Stimulated activated CD8-positive, alpha-beta memory T cell treated with anti-CD3 and anti-CD28 coated beads, Interleukin-12 subunit alpha, Interleukin-12 subunit beta, amount 100 ng/mL, for 24 hours (primary cell): ENCODE measurements around the gene PPP1R26.

Experiments
- DNase-seq: peaks from one replicate; pipeline ENCODE4 v3.0.0-alpha.2; 2020; ENCODE audit errors: extremely low read depth

The PPP1R26 gene

DNA sequence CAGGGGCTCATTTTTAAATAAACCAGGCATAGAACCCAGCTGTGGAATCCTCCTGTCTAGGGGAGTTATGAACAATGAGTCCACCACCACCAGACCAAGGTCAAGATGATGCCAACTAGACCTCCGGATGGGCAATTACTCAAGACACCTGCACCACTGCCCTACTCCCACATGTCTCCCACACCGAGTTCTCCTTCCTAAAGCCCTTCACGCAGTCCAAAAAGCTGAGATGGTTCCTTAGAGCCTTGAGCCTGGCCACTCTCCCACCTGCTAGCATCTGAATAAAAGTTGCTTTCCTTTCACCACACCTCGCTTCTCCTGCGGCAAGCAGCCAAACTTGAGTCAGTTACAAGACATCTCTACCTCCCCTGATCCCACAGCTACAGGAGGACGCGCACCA lies 15.4 kb upstream of the PPP1R26 start:
- DNase-seq = no peak

DNA sequence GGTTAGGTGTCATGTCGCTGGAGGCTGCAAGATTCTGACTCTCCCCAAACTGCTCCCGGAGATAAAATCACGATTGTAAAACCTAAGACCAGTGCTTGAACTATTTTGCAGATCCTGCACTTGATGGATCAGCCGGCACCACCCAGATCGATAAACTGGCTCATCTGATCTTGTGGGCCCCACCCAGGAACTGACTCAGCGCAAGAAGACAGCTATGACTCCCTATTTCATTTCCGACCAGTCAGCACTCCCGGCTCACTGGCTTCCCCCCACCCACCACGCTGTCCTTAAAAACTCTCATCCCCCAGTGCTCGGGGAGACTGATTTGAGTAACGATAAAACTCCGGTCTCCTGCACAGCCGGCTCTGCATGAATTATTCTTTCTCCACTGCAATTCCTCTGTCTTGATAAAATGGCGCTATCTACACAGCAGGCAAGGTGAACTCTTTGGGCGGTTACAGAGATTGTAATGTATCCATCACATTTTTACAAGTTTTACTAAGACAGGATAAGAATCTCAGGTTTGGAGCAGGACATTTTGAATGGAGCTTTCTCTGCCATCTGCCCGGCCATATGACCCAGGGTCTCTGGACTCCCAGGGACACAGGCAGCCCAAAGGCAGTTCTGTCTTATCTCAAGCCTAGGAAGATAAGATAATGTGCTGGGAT lies 10.6 kb upstream of the PPP1R26 start:
- DNase-seq = peak; percentile 23

DNA sequence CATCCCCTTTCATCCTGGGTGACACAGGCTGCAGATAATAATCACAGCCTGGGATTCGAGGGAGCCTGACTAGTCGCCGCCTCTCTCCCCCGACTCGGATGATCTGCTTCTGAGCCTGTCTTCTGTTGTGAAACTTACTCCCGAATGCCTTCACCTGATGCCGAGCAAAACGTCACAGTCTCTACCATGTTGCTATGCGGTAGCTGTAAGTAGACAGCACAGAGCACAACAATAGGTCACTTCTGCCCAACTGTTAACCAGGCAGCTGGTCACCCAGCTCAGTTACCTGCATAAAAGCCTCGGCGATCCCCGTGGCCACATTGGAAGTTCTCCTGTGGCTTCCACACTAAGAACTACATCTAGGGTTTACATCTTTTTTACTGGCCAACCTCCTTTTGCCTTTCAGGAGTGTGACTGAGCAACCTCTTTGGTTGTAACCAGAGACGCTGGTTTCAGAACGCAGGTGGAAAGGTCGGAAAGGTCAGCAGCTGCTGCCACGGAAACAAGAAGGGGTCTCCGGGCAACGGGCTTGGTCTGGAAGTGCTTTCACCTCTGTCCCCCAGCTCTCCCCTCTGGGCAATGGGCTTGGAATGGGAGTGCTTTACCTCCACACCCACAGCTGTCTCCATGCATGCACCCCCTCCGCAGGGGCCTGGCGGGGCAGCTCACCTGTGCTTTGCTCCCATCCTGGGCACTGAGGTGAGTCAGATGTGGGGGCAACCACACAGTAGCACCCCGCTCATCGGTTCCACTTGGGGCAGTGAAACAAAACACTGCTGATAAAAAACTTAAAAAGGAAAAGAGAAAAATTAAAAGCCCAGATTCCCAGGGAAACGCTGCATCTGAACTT lies 7.6 kb upstream of the PPP1R26 start:
- no peak for DNase-seq

DNA sequence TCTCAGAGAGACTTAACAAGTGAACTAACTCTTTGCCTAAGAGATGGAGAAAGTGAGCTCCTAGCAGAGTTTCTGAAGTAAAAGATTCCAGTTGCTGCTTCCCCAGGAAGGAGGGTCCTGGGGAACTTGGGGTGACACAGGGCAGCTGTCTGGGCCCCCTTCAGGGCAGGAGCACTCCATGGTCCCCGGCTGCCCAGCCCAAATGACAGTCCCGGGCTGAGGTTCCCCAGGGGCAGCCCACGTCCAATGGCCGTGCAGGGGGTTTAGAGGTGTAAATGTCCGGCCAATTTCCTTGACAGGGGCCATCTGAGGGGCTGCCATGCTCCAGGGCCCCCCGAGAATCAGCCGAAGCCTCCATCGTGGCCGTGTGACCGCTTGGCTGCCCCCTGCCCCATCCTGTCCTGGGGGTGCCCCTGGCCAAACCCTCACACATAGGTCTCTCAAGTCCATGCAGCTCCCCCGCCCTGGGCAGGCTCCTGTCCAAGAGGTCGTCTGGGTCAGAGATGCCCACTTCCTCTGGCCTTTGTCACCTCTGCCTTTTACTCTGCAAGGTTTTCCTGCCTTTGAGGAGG lies 5.5 kb upstream of the PPP1R26 start:
- no peak for DNase-seq

DNA sequence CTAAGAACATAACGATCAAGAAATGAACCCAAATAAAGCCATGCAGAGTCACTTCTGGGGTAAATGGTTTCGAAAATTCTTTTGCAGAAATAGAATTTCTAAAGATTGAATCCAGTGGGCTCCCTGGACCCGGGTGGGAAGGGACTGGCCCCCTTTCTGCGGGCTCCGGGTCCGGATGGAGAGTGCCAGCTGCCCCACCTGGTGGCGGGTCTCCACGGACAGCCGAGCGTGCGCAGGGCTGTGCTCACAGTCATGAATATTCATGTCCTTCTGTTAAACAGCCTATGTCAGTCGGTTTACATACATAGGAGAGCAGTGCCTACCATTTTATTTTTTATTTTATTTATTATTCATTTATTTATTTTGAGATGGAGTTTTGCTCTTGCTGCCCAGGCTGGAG lies 4.7 kb upstream of the PPP1R26 start:
- DNase-seq = no peak

DNA sequence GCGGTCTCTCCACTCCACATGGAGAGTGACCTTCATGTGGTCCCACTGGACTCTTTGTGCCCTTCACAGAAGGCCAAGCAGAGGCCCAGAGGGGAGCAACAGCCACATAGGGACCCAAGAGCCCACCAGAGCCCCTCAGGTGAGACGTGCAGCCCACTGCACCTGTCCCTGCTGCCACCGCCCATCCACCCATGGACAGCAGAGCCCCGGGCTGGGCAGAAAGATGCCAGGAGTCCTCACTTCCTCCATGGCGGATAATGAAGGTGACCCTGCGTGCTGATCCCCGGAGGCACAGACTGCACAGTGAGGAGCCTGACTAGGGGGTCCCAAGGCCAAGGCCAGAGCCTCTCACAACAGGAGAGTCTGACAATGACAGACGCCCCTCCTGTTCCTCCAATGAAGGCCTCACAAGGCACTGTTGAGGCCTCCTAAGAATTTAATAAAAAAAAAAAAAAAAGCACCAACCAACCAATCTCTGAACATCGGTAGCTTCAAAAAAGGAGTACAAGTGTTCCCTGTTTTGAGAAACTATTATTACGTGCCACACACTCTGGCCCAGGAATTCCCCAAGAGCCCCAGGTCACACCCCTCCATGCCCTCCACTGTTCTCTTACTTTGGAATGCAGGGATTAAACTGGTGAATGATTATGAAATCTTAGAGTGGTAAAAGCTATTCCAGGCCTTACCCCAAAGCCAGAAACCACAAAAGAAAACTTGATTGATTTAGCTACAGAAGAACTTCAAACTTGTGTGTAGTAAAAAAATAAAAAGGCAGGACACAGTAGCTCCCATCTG lies 2.8 kb upstream of the PPP1R26 start:
- DNase-seq = no peak

DNA sequence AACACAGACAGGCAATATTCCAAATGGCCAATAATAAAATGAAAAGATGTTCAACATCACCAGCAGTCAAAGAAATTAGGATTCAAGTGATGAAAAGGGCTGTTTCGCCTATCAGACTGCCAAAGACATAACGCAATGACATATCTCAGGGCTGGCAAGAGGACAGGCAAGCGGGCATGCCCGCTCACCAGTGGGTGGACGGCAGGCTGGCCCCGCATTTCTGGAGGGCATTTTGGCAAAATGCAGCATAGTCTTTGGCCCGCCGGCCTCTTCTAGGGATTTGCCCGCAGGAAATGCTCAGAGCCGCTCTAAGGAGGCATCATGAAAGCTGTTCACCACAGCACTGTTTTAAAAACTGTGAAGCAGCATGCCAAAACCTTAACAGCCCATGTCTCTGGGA lies 1.4 kb upstream of the PPP1R26 start:
- DNase-seq = no peak

DNA sequence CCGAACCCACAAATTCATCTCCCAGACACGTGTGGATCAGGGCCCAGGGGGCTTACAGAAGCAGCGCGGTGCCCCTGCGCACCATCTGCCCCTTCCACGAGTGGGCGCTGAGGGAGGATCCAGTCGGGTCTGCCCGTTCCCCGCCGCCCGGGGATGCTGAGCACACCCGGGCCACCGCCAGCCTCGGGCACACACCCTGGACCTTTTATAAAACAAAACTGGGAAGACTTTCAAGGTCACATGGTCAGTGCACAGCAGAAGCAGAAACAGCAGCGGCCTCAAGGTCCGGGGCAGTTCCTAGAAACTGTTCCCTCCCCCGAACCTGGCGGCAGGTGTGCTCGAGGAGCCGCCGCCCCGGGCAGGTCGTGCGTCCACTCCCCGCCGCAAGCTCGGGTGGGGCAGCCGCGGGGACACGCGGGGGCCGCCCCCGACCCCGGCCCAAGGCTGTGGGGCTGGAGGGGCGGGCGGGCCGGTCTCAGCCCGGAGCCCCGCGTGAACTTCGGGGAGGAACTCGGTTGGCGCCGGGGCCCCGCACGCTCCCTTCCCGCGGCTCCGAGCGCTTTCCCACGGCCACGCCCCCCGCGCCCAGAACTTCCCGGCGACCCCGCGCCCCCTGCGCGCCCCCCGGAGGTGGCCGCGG lies 633 bp upstream of the PPP1R26 start:
- DNase-seq = no peak

DNA sequence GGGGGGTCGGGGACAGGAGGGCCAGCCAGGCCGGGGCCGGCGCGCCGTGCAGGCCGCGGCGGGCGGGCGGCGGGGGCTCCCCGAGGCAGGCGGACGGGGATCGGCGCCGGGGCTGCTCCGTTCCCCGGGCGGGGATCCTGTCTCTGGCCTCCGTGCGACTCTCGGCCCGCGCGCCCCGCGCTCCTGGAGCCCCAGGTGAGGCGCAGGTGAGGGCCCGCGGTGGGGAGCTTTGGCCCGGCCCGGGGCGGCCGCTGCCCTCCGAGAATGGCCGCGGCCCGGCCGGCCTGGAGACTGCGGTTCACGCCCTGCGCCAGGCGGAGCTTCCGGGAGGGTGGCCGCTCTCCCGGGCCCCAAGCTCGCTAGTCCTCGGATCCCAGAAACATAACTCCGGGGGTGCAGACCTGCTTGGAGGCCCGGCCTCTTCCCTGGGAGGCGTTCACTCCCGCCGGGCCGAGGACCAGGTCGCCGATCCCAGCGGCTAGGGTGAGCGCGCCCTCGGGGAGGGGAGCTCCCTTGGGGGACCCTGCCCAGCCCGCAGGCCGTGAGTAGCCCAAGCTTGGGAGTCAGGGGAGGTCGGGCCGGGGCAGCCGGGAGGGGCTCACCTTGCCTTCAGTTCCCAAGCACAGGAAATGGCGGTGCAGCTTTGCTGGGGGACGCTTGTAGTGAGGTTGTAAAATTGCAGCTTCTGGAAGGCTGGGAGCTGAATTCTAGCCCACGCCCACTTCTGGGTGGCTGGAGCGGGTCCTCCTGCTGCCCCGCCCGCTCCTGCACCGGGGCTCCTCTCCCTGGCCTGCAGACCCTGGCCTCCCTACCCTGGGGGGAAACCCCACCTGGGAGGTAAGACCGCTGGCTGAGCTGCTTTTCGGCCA lies 723 bp downstream of the PPP1R26 start:
- DNase-seq = no peak

DNA sequence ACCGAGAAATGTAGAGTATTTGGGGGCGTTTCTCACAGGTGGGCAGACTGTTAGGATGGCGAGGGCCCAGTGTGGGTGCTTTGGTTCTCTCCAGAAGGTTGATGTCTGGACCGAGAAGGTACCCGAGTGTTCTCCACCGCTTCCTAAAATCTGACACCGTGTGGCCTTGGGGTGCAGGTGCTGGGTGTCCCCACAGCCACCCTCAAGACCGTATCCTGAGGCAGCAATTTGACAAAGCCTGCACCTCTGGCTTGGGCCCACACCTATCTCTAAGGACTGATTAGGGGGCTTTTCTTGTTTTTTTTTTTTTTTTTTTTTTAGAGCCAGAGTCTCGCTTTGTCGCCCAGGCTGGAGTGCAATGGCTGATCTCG lies 1.3 kb downstream of the PPP1R26 start:
- no peak for DNase-seq

DNA sequence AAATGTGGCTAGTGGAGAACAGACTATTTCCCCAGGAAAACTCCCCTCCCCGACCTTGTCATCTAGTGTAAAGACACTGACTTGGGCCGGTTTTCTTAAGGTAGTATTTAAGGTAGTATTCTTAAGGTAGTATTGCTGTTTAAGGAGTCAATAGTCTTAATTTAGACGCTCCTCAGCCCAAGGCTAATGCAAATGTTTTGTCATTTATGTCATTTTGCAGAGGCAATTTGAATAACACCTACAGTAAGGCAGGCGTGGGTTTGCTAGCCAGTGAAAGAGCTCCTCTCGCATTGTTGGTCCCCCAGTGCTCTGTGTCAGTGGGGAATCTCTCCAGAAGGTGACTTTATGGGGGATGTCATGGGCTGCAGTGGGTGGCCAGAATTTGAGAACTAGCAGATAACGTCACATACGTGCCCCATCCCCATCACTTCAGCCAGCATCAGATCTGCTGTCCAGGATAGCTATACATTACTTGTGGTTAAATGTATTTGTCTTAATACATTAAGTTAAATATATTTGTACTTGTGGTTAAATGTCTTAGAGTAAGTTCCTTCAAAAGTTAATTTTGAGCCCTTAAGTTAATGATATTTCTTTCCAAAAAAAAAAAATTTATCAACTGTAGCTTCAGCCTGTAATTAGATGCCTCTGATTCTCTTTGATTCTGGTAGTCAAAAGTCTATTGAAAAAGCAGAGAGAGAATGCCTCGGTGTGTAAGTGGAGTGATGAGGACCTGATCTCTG lies 2.6 kb downstream of the PPP1R26 start:
- DNase-seq = no peak

DNA sequence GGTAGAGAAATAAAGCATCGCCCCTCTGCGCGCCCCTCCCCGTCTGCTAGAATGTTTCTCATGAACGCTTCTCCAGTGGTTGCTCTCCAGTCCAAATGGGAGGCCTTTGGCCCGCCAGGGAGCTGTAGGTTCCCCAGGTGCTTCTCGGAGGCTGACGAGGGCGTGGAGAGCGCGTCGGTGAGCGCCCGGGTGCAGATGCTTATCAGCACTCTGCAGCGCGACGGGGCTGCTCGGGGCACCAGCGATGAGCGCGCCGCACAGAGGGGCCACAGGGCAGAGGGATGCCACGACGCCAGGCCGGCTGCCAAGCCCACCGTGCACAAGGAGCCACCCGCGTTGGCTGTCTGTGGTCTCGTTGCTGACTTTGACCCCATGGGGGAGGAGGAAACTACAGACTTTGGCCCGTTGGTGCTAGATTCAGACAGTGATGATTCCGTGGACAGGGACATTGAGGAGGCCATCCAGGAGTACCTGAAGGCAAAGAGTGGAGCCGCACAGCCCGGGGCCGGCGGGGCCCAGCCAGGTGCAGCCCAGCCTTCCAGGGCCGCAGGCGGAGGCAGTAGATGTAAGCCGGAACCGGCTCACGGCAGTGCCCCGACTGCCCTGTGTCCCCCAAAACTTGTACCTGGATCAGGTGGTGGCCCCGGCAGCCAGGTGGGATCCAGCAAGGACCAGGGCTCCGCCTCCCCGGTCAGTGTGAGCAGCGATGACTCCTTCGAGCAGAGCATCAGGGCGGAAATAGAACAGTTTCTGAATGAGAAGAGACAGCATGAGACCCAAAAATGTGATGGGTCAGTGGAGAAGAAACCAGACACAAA lies 5.1 kb downstream of the PPP1R26 start:
- DNase-seq = no peak

DNA sequence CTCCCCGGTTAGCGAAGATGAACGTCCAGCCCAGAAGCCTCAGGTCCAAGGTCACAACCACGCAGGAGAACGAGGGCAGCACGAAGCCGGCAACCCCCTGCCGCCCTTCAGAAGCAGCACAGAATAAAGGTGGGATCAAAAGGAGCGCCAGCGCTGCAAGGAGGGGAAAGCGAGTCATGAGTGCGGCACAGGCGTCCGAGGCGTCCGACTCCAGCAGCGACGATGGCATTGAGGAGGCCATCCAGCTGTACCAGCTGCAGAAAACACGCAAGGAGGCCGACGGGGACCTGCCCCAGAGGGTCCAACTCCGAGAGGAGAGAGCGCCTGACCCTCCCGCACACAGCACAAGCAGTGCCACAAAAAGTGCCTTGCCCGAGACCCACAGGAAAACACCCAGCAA lies 5.8 kb downstream of the PPP1R26 start:
- no peak for DNase-seq

DNA sequence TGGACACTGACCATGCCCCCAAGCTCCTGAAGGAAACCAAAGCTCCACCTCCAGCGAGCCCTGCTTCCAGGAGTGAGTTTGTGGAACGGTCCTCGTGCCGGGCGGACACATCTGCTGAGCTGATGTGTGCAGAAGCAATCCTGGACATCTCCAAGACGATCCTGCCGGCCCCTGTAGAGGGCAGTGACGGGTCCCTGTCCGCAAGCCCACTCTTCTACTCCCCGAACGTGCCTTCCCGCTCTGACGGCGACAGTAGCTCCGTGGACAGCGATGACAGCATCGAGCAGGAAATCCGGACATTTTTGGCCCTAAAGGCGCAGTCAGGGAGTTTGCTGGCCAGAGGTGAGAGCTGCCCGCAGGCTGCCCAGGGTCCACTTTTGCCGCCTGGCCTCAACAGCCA lies 6.2 kb downstream of the PPP1R26 start:
- no peak for DNase-seq

DNA sequence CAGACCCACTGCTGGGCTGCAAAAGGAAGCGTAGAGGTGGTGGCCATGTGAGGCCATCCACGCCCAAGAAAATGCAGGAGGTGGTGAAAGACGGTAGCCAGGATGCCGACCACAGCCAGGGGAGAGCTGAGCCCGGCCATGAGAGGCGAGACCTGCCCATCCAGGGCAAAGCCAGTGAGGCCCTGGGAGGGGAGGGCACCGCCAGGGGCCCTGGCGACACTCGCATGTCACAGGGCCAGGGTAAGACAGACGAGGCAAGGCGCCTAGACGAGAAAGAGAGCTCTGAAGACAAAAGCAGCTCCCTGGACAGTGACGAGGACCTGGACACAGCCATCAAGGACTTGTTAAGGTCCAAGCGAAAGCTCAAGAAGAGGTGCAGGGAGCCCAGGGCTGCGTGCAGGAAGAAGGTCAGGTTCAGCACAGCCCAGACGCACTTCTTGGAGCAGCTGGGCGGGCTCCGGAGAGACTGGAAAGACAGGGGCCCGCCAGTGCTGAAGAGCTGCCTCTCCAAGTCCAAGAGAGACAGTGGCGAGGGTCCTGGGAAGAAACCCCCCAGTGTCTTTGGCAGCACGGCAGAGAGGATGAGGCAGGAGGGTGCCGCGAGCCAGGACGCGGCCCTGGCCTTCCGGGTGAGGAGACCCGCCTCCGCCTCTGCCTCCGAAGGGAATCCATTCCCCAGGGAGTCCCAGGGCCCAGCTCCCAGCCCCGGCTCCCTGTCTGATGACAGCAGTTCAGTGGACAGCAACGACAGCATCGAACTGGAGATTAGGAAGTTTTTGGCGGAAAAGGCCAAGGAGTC lies 6.9 kb downstream of the PPP1R26 start:
- DNase-seq = no peak

DNA sequence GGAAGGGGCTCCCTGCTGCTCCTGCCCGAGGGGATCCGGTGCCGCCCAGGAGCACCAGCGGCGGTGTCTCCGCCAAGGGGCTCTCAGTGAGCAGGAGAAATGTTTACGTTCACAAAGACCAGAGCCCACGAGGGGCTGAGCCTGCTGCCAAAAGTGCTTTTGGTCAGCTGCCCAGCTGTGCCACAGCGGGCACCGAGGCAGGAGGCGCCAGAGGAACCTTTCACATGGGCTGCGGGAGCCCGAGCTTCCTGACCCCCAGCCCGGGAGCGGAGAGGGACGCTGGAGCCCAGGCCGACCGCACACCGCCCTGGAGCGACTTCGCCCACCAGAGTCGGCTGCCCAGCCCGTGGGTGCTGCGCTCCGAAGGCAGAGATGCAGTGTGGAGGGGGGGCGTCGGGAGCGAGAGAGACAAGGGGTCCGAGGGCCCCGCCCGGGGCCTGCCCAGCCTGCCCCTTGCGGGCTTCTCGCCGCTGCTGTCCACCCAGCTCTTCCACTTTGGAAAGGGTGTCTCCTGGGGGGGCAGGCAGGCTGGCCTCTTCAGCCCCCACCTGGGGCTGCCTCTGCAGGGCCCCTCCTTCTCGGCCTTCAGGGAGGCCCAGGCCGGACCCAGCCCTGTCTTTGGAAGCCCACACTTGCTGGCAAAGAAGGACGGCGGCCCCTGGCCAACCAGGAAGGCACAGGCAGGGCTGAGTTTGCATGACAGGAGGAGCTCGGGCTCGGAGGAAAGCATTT lies 7.9 kb downstream of the PPP1R26 start:
- DNase-seq = no peak

DNA sequence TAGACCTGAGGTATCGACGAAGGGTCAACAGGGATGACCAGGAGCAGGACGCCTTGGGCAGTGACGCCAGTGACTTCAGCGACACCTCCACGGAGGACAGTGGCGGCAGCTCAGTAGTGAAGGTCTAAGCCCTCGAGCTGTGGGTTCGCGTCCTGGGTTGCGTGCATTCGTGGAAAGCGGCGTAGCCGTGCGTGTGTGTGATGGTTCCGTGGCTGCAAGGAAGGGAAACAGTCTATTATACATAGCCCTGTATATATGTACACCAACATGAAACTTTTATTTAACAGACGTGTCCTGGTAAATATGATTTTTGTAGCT lies 8.4 kb downstream of the PPP1R26 start:
- no peak for DNase-seq

DNA sequence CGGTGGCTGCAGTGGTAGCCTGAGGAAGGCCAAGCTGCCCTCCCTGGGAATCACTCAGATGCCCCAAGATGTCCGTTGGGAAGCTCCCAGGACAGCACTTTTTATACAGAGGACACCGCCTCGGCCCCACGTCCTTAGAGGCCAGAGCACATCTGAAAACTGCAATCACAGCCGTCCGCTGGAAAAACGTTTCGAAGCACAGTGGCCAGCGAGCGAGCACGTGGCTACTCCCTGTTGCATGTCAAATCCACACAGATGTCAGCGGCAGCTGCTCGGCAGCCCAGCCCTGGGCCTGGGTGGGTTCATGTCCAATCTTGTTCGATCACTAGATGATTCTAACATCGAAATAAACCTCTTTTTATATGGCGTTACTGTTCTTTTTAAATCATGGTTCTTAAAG lies 8.9 kb downstream of the PPP1R26 start:
- DNase-seq = no peak
